ENCODE data around the gene OR52R1. TPM values are rescaled to one million over a fixed set of nuclear protein-coding genes. Genes with fewer than 3 reads are reported as not detected.
"Not testable (repeated sequence)": the region's sequence is repeated elsewhere in the genome, so short reads cannot be mapped to it uniquely, and the experiment has no call there.

The OR52R1 gene
- total and polyA plus RNA-seq, 7 donors = not detected

GRCh38 chr11:4809246-4809645, 5.1 kb upstream of the OR52R1 start:
- Histone ChIP-seq H3K27me3 (no peaks in the 10 kb centered on the region), H3K36me3 (no peaks in the 10 kb centered on the region), H3K4me1 (no peaks in the 10 kb centered on the region), H3K27ac (no peak overlapping the region), H3K4me3 (no peak overlapping the region), H3K9me3 (no peaks in the 10 kb centered on the region)
- TF ChIP-seq POLR2AphosphoS5 (IDR thresholded peaks at IDR 0.05) (no peak), EP300 (IDR thresholded peaks at IDR 0.05) (no peak), CTCF (IDR thresholded peaks at IDR 0.05) (no peak), POLR2A (IDR thresholded peaks at IDR 0.05) (no peak)
- intact Hi-C loops (cut with DNase I) = no loop called here
- WGBS, 2 donors = 94 to 96% methylated on average over 2 of the region's 2 CpGs
- DNase-seq = no peak

DNA sequence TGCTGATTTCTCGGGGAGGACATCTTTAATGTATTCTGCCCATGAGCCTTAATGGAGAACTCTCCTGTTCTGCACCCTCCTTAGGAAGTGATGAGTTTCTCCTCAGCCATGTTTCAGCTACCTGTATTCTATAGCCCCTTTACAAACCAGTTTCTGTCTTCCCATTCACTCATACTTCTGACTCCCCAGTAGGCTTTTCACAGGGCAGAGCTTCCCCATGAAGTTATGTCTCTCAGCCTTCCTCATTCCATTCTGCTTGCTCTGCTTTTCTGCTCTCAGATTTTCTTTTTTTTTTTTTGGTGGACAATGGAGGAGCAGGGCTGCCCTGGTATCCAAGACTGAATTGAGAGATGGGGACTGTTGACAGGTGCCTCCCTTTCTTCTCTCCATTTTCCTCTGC, 4.3 kb upstream of the OR52R1 start:
- 92 to 96% methylated on average over 1 of the region's 1 CpG for whole genome bisulfite sequencing, 2 donors

GRCh38 chr11:4801316-4801715, 2.9 kb downstream of the OR52R1 start:
- H3K36me3 ChIP-seq; H3K27ac ChIP-seq; H3K4me1 ChIP-seq; H3K9me3 ChIP-seq; intact Hi-C loops (cut with DNase I); H3K27me3 ChIP-seq; H3K4me3 ChIP-seq; DNase-seq: not testable (repeated sequence)
- 74 to 79% methylated on average over 4 to 5 of the region's 5 CpGs for WGBS, 2 donors

More for the DNA sequence above, 4.3 kb upstream of the OR52R1 start:
- DNase-seq = no peak
- intact Hi-C loops (cut with DNase I) = no loop called here
- TF ChIP-seq POLR2A (IDR thresholded peaks at IDR 0.05) (no peak), POLR2AphosphoS5 (IDR thresholded peaks at IDR 0.05) (no peak), CTCF (IDR thresholded peaks at IDR 0.05) (no peak), EP300 (IDR thresholded peaks at IDR 0.05) (no peak)
- Histone ChIP-seq H3K9me3 (no peaks in the 10 kb centered on the region), H3K4me3 (no peak overlapping the region), H3K27ac (no peak overlapping the region), H3K36me3 (no peaks in the 10 kb centered on the region), H3K27me3 (no peaks in the 10 kb centered on the region), H3K4me1 (no peaks in the 10 kb centered on the region)

GRCh38 chr11:4798427-4799183, 5.6 kb downstream of the OR52R1 start:
- no peak for DNase-seq
- WGBS, 2 donors = 58 to 69% methylated on average over 6 of the region's 6 CpGs
- TF ChIP-seq EP300 (IDR thresholded peaks at IDR 0.05) = no peak
- no peak for TF ChIP-seq CTCF (IDR thresholded peaks at IDR 0.05)
- no peak for TF ChIP-seq POLR2A (IDR thresholded peaks at IDR 0.05)
- no peak for TF ChIP-seq POLR2AphosphoS5 (IDR thresholded peaks at IDR 0.05)

DNA sequence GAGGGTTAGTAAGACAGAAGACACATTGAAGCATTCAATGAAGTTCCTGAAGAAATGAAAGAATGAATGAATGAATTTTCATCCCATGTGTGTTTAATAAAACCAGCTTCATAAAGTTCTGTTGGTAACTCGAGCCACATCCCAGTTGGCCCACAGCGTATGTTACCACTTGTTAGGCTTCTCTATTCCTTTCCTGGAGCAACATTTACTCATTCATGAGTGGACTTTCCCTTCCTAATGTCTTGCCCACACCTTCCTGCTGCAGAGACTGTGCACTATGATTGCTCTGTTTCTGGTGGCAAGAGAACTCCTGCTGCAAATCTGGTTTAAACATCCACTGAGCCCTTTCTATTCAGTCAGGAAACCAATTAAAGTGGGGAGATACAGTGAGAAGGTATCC, 7.0 kb downstream of the OR52R1 start:
- Histone ChIP-seq H3K27ac (no peak overlapping the region), H3K36me3 (no peaks in the 10 kb centered on the region), H3K27me3 (no peaks in the 10 kb centered on the region), H3K4me1 (no peaks in the 10 kb centered on the region), H3K4me3 (no peak overlapping the region), H3K9me3 (no peaks in the 10 kb centered on the region)
- no peak for DNase-seq
- 0 to 19% methylated on average over 2 of the region's 2 CpGs for WGBS, 2 donors
- no peak for TF ChIP-seq POLR2AphosphoS5 (IDR thresholded peaks at IDR 0.05)
- intact Hi-C loops (cut with DNase I) = no loop called here

More at GRCh38 chr11:4798427-4799183, 5.6 kb downstream of the OR52R1 start:
- H3K36me3 ChIP-seq = no peaks in the 10 kb centered on the region
- H3K9me3 ChIP-seq = no peaks in the 10 kb centered on the region
- H3K27me3 ChIP-seq = no peaks in the 10 kb centered on the region
- H3K27ac ChIP-seq = no peak overlapping the region
- H3K4me3 ChIP-seq = no peak overlapping the region
- intact Hi-C loops (cut with DNase I) = no loop called here
- no peaks in the 10 kb centered on the region for H3K4me1 ChIP-seq

GRCh38 chr11:4782454-4782853, 21.7 kb downstream of the OR52R1 start:
- TF ChIP-seq POLR2A (IDR thresholded peaks at IDR 0.05) (no peak), CTCF (IDR thresholded peaks at IDR 0.05) (no peak), EP300 (IDR thresholded peaks at IDR 0.05) (no peak), POLR2AphosphoS5 (IDR thresholded peaks at IDR 0.05) (no peak)
- H3K27ac ChIP-seq = no peak overlapping the region
- intact Hi-C loops (cut with DNase I) = no loop called here

More at GRCh38 chr11:4782454-4782853, 21.7 kb downstream of the OR52R1 start:
- no peak for DNase-seq
- WGBS, 2 donors = 61 to 75% methylated on average over 1 of the region's 1 CpG
- H3K9me3 ChIP-seq = no peaks in the 10 kb centered on the region
- H3K4me1 ChIP-seq = no peaks in the 10 kb centered on the region
- H3K27me3 ChIP-seq = no peaks in the 10 kb centered on the region
- no peaks in the 10 kb centered on the region for H3K36me3 ChIP-seq
- H3K4me3 ChIP-seq = no peak overlapping the region
